ENCODE results near the gene RBM44.
"Not testable (repeated sequence)": the region's sequence is repeated elsewhere in the genome, so short reads cannot be mapped to it uniquely, and the experiment has no call there.

RBM44 gene

DNA sequence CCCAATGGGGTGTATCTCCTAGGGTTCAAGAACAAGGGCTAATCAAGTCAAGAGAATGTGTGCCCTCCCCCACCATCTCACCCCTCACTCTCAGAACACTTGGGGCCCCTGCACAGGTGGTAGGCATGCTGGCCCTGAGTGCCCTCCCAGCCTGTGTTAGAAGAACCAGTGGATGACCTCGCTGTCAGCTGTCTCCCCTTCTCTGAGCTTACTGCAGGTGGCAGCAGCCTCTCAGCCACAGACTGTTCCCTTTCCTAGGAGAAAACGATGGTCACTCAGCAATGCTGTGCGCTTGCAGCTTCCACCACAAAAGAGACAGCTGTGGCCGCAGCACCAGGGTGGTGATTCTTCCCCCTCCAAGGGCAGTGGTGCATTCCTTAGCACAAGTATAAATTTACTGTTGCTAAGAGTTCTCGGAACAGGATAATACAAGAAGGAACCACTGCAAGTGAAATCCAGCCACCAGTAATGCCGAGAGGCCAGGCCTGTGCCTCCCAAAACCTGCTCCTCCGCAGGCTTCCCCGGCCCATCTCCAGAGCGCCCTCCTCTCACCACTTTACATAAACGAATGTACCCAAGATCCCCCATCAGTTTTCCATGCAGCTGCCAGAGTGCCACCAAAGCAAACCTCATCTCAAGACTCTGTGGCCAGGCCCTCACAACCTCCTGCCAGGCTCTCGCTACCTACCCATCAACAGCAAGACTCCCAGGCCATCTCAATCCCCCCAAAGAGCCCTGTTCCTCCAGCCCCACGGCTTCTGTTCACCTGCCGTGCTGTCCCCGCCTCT, 59.9 kb downstream of the RBM44 start:
- DNase-seq = no peak

GRCh38 chr2:237859082-237859433, 60.5 kb downstream of the RBM44 start:
- DNase-seq = no peak

DNA sequence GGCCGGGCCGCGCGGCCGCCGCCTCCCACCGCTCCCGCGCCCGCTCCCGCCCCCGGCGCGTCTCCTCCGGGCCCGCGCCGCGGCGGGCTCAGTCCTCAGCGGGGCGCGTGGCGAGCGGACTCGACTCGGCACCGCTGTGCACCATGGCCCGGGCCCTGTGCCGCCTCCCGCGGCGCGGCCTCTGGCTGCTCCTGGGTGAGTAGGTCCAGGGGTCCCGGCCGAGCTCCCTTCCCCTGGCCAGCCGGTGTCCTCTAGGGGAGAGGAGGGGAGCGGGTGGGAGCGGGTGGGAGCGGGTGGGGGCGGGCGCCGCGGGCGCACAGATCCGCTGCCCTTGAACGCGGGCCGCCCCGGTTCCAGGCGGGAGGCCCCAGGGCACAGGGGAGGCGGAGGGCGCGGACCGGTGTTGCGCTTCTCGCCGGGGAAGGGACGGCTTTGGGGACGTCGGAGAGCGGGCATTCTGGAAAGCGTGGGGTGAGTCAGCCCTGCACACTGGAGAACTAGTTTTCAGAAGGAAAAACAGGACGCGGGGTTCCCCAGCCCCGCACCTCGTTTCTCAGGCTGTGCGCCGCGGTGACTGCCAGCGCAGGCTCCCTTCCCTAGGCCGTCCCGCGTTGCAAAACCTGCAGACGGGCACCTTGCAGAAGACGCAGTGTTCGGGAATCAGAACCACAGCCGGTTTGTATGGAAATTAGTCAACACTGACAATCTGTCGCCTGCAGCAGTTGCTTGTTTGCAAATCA, 61.1 kb downstream of the RBM44 start, which contains the start of gene RAMP1:
Gene RAMP1, plus strand, starts transcription at position 91 of the 740 bp plus-strand sequence. Its CDS starts 53 bp downstream, at position 144.
- no peak for DNase-seq

DNA sequence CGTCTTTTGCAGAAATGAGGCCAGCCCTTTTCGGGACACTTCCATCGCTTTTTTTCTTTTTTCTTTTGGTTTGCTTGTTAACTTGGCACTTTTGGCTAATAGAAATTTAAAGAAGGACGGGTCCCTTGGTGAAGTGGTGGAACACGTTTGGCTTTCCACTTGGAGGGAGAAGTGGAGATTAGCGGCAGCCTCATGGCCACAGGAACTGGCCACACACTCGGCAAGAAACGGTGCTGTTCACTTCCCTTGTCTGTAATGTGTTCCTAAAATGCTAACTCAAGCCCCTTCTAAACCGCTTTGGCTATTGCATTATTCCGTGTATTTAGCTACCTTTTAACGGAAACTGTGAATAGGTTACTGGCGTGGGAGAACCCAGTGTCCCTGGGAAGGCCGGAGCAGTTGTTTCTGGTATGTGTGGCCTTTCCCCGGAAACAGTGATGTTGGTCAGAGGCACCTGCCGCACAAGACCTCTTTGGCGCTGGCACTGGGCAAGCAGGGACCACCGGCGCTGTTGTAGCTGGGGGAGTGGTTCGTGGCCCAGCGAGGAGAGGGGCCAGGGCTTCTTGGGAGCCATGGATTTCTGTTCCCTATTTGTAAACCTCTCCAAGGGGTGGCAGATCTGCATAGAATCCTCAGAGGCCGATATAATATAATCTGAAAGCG, 61.8 kb downstream of the RBM44 start:
- DNase-seq = no peak

DNA sequence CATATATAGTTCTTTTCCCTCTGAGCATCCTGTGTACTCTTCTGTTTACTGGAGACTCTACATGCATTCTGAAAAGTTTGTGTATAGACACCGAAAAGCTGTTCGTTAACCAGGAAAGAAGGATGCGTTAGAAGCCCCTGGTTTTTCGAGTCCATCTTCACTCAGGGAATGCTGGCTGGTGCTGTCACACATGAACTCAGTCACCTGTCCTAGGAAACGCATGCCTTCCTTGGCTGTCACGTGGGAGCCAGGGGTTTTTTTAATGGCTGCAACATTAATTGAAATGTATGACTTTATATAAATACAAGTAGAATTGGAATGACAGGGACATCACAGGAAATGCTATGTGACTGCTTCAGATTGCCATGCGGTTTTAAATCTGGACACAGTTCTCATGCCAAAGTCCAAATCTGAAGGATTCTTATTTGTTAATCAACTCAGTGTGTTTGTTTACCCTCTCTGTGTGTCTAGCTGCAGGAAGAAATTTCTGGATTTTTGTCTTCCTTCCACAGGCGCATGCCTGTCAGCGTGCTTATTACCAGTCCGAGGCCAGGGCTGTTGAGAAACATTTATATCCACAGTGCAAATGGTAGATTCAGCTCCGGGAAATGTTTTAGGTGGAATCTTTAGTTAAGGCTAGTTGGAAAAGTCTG, 63.4 kb downstream of the RBM44 start:
- no peak for DNase-seq

GRCh38 chr2:237862528-237862895, 63.9 kb downstream of the RBM44 start:
- no peak for DNase-seq

DNA sequence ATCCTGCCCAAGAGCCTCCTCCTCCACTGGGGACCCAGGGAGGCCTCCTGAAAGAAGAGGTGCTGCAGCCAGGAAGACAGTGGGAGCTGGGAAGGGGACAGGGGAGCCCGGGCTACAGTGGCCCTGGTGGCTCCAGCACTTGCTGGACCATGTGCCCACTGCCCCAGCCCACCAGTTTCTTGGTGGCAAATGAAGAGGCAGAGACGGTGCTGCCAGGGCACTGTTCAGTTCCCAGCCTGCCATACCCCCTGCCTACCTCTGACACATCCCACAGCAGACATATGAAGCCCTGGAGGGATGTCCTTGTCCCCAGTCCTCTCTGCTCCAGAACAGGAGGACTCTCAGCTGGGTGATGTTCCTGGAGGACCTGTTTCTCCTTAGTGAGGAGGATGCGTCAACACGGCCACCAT, 64.5 kb downstream of the RBM44 start:
- no peak for DNase-seq

DNA sequence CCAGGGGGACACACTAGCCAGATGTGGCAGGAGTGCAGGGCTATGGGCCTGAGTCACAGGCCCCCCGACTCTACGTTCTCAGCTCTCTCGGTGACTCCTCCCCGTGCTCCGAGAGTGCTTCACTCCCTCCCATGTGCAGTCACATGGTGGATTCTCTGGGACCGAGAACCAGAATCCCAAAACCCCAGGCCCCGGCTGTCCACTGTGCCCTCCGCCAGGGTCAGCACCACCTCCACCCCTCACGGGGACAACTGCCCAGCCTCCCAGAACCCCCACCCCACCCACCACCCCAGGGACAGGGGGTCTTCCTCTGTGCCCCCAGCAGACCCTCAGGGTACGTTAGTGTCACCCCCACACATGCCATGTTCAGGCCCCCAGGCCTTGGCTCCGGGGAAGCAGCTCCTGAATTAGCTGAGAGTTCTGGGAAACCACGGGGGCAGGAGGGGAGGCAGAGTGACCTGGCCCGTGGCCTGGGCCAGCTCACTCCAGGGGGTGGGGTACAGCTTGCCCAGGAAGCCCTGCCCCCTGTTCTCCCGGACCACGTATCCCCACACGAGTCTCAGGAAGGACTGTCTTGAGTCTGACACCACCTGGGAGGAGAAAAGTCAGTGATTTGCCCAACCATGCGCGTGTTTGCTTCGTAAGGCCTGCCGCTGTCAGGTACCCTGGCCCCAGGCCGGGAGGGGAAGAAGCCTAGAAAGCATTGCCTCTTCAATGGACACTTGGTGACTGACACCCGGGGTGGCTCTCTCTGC, 65.3 kb downstream of the RBM44 start:
- DNase-seq = no peak

DNA sequence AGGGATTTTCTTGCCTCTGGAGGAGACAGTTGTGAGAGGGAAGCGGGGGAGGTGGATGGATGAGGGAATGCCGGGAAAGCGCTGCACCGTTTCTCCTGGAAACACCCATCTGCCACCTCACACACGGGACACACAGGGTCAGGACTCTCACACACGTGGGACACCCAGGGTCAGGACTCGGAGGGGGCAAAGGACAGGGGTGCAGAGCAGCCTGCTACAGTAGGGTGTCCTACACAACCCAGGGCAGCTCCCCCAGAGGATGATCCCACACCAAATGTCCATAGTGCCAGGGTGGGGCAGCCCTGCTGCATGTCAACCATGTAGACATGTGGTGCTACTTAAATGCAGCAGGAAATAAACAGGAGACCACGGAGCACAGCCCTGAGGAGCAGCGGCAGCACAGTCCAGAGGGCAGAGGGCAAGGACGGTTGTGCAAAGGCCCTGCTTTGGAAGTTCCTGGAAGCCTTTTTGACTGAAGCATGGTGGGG, 65.9 kb downstream of the RBM44 start:
- no peak for DNase-seq

- no peak for DNase-seq
Measured at GRCh38 chr2:237864940-237865622, 66.5 kb downstream of the RBM44 start.

GRCh38 chr2:237865623-237866041, 67.1 kb downstream of the RBM44 start:
- DNase-seq = no peak

- DNase-seq = no peak
Measured at GRCh38 chr2:237866101-237866621, 67.6 kb downstream of the RBM44 start.

- no peak for DNase-seq
Measured at GRCh38 chr2:237867465-237867864, 68.9 kb downstream of the RBM44 start.

GRCh38 chr2:237868074-237868473, 69.5 kb downstream of the RBM44 start:
- DNase-seq = not testable (repeated sequence)

DNA sequence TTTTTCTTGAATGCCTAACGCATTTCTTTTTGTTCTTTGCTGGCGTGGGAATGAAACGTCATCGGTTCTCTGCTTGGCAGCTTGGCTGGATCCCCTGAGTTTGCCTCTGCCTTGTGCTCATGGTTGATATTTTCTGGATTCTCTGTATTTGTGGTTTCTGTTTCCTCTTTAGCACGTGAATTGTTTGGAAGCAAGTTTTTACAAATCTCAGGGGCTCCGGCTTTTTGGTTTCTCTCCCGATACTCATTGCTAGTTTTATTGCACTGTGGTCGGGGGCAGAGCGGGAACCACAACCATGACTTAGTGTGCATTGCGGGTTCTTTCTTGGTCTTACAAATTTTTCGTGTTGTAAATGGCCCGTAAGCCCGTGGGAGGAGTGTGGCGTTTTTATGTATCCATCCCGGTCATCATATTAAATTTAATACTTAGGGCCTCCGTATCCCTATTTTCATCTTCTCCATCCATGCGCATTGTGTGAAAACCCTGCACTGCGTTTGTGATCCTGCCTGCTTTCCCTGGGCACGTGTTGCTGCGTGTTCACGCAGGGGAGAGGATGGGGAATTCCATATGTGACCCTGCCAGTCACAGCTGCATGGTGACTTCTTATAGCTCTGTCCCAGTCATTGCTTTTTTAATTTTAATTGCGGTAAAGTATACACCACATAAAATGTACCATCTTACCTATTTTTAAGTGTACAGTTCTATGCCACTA, 70.2 kb downstream of the RBM44 start:
- DNase-seq = no peak

DNA sequence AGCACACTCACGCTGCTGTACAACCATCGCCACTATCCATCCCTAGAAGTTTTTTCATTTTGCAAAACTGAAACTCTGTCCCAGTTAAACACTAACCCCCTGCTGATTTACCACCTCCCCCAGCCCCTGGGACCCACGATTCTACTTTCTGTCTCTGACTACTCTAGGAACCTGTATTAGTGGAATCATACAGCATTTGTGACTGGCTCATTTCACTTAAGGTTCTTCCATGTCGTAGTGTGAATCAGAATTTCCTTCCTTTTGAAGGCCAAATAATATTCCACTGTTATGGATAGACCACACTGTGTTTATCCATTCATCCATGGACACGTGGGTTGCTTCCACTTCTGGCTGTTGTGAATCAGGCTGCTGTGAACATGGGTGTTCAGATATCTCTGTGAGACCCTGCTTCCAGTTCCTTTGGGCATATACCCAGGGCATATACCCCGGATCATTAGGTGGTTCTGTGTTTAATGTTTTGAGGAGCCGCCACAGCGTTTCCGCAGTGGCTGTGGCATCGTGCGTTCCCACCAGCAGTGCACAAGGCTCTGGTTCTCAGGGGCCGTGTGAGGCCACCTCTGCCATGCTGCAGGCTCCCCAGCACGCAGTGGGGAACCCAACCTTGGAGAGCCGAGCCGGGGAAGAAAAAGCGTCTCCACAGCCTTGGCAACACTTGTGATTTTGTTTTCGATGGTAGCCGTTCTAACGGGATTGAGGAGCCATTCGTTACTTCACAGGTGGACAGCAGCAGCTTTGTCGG, 70.9 kb downstream of the RBM44 start:
- no peak for DNase-seq

- DNase-seq = no peak
Measured at GRCh38 chr2:237870126-237870525, 71.5 kb downstream of the RBM44 start.

DNA sequence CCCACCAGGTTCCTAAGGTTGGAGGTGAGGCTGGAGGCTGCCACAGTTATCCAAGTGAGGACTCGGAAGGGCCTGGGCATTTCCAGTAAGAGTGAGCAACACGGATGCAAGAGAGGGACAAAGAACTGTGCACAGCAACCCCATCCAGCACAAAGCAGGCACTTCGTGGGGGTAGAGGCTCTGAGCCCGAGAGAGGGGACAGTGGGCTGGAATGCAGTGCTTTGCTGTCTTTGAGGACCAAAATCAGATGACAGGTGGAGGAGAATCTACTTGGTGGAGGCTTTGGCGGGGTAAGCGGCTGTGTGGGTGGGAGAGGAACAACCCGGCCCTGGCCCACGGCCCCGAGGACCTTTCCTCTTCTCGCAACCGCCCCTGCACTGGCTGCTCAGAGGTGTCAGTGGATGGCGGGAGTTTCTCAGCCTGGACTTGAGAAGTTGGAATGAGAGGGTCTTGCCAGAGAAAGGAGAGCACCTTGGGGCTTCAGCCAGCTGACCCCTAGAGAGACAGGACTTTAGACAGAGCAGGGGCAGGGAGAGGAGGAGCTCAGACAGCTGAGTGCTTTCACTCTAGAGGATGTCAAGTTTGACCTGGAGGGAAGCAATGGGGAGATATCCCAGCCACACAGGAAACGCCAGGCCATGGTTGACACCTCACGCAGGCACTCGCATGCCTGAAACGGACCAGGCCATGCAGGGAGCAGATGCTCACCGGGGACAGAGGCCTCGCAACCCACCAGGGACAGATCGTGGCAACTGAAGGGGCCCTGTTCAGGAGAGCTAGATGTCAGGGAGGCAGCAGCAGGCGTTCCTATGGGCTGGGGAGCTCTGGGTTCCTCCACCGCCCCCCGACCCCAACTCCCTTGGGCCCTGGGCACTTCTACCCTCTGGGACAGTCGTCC, 72.4 kb downstream of the RBM44 start:
- DNase-seq = no peak
